SU-DHL-6 (cell line): ENCODE data around the gene HTR1D.

Experiments
- H2AFZ ChIP-seq: fragments of 200-600 bp; sonication (generic); 2 replicates; pipeline ENCODE4 v1.6.1; 2014; ENCODE audit warnings: low read depth, mild to moderate bottlenecking, moderate library complexity, mixed read lengths, antibody characterized with exemption, low read length; ENCODE audit not compliant: severe bottlenecking
- H3F3A ChIP-seq: fragments of 200-600 bp; shearing (Covaris generic); 2 replicates; pipeline ENCODE4 v1.6.0; 2016; ENCODE audit warnings: antibody characterized with exemption, mild to moderate bottlenecking; ENCODE audit not compliant: insufficient read depth
- H3K27ac ChIP-seq: fragments of 200-600 bp; sonication (generic); 2 replicates; pipeline ENCODE4 v1.5.1; 2016; ENCODE audit warnings: low read depth, mild to moderate bottlenecking, low read length, moderate library complexity, mixed read lengths
- H3K27me3 ChIP-seq: fragments of 200-600 bp; sonication (generic), shearing (Covaris generic); 2 replicates; pipeline ENCODE4 v1.6.0; 2014; ENCODE audit warnings: mild to moderate bottlenecking, low read length
- H3K36me3 ChIP-seq: fragments of 200-600 bp; sonication (generic); 2 replicates; pipeline ENCODE4 v1.6.1; 2014; ENCODE audit warnings: mild to moderate bottlenecking, low read length, mixed read lengths
- H3K4me2 ChIP-seq: fragments of 300-600, 200-600 bp; shearing (Covaris generic), sonication (generic); 2 replicates; pipeline ENCODE4 v1.6.0; 2014; ENCODE audit warnings: low read length, low read depth, mild to moderate bottlenecking; ENCODE audit not compliant: poor library complexity, severe bottlenecking
- H3K4me3 ChIP-seq: fragments of 200-600 bp; sonication (generic); 2 replicates; pipeline ENCODE4 v1.5.1; 2014; ENCODE audit warnings: antibody characterized with exemption, low read length, mild to moderate bottlenecking, mixed read lengths; ENCODE audit not compliant: insufficient read depth, poor library complexity, severe bottlenecking
- H3K79me2 ChIP-seq: fragments of 200-600 bp; sonication (generic); 2 replicates; pipeline ENCODE4 v1.6.1; 2014; ENCODE audit warnings: mild to moderate bottlenecking, low read length, moderate library complexity; ENCODE audit not compliant: insufficient read depth
- H3K9ac ChIP-seq: fragments of 200-600 bp; sonication (generic); 2 replicates; pipeline ENCODE4 v1.7.0; 2014; ENCODE audit warnings: mild to moderate bottlenecking, low read length
- H3K9me2 ChIP-seq: fragments of 200-600 bp; sonication (generic); replicated peaks from 2 replicates; pipeline ENCODE4 v1.6.1; 2014; ENCODE audit warnings: low read length; ENCODE audit not compliant: insufficient read depth
- H3K9me3 ChIP-seq: fragments of 200-600 bp; sonication (generic); 2 replicates; pipeline ENCODE4 v1.6.1; 2014; ENCODE audit warnings: low read length, mixed read lengths; ENCODE audit not compliant: insufficient read depth
- H4K20me1 ChIP-seq: fragments of 200-600 bp; sonication (generic); 2 replicates; pipeline ENCODE4 v1.6.1; 2014; ENCODE audit warnings: low read depth, mild to moderate bottlenecking, antibody characterized with exemption, low read length, moderate library complexity, mixed read lengths
- CTCF ChIP-seq: fragments of 200-600 bp; sonication (generic); IDR thresholded peaks from one replicate; pipeline ENCODE4 v1.5.1; 2017; ENCODE audit warnings: antibody characterized with exemption, mild to moderate bottlenecking, low read length, moderate library complexity; ENCODE audit not compliant: insufficient read depth, poor library complexity, severe bottlenecking
- EZH2phosphoT487 ChIP-seq: fragments of 200-600 bp; sonication (generic), shearing (Covaris generic); conservative IDR thresholded peaks from 2 replicates; pipeline ENCODE4 v1.6.1; 2018; ENCODE audit warnings: mild to moderate bottlenecking, antibody characterized with exemption, low read length, moderate library complexity, mixed read lengths

Gene HTR1D

GRCh38 chr1:23169727-23170335 lies 47.5 kb downstream of the HTR1D start:
- no peak for TF ChIP-seq EZH2phosphoT487
- no peak for TF ChIP-seq CTCF
- no peak overlapping the region for H3K9ac ChIP-seq
- H2AFZ ChIP-seq, result no peak overlapping the region

GRCh38 chr1:23169195-23169575 lies 48.1 kb downstream of the HTR1D start:
- Histone ChIP-seq H3F3A (no peaks in the 10 kb centered on the region), H3K36me3 (no peaks in the 10 kb centered on the region), H3K27me3 (no peaks in the 10 kb centered on the region), H3K4me3 (no peak overlapping the region), H3K9me2 (no peaks in the 10 kb centered on the region), H3K4me2 (no peak overlapping the region), H4K20me1 (no peaks in the 10 kb centered on the region), H3K9me3 (no peaks in the 10 kb centered on the region), H3K9ac (no peak overlapping the region), H2AFZ (no peak overlapping the region), H3K79me2 (no peaks in the 10 kb centered on the region), H3K27ac (no peak overlapping the region)
- TF ChIP-seq EZH2phosphoT487, result no peak
- TF ChIP-seq CTCF, result no peak

More at GRCh38 chr1:23169727-23170335, 47.5 kb downstream of the HTR1D start:
- no peaks in the 10 kb centered on the region for H3K27me3 ChIP-seq
- H3K9me3 ChIP-seq, result no peaks in the 10 kb centered on the region
- H3K4me2 ChIP-seq, result no peak overlapping the region
- no peaks in the 10 kb centered on the region for H4K20me1 ChIP-seq
- no peaks in the 10 kb centered on the region for H3F3A ChIP-seq
- no peak overlapping the region for H3K27ac ChIP-seq
- H3K9me2 ChIP-seq, result no peaks in the 10 kb centered on the region
- no peaks in the 10 kb centered on the region for H3K36me3 ChIP-seq
- H3K4me3 ChIP-seq, result no peak overlapping the region
- no peaks in the 10 kb centered on the region for H3K79me2 ChIP-seq

DNA sequence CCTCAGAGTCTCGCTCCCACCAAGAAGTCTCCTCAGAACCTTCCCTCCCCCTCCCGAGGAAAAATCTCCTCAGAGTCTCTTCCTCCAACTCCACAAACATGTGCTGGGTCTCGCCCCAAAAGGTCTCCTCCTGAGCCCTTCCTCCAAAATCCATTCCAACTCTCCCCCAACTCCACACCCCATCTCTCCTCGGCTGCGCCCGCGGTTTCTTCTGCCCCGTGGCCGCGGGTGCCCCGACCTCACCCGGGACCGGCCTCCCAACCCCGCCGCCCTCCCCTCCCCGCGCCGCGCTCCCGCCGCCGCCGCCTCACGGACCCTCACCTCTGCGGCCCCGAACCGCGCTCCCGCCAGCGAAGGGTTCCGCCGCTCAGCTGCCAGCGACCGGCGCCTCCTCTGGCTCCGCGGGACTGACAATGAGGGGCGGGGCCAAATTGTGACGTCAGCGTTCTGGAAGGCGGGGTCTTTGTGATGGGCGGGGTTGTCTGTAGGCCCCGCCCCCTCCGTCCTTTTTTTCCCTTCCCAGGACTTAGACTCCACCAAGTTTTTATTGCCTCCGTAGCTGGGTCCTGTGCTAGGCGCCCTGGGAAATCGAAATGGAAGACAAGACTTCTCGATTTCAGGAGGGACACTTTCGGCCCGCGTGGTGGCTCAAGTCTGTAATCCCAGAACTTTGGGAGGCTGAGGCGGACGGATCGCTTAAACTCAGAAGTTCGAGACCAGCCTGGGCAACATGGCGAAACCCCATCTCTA lies 48.7 kb downstream of the HTR1D start, which contains the start of gene LUZP1:
Gene LUZP1, minus strand, starts transcription at position 412 of the 750 bp plus-strand sequence.
- peak within 1 kb of the TSS; percentile 86 for H3K4me2 ChIP-seq
- H3K9me3 ChIP-seq, result no peaks in the 10 kb centered on the region
- H3K9ac ChIP-seq, result peak within 1 kb of the TSS; percentile 77
- H3F3A ChIP-seq, result no peaks in the 10 kb centered on the region
- TF ChIP-seq CTCF (no peak), EZH2phosphoT487 (no peak)
- 0 out of 2 replicates have a peak, but pooled peaks cover 2% of the 10 kb centered on the region for H4K20me1 ChIP-seq
- H3K27ac ChIP-seq, result no peak within 1 kb of the TSS
- no peaks in the 10 kb centered on the region for H3K9me2 ChIP-seq
- H3K4me3 ChIP-seq, result peak within 1 kb of the TSS; percentile 73
- H3K27me3 ChIP-seq, result no peaks in the 10 kb centered on the region
- no peaks in the 10 kb centered on the region for H3K79me2 ChIP-seq
- peak within 1 kb of the TSS; percentile 99 for H2AFZ ChIP-seq
- H3K36me3 ChIP-seq, result no peaks in the 10 kb centered on the region
